Measurements from ENCODE around the gene RNU5B-1.

The RNU5B-1 gene

GRCh38 chr15:65328506-65329287, 24.2 kb downstream of the RNU5B-1 start:
- no peak for DNase-seq (ENCODE audit: low read depth)

GRCh38 chr15:65329288-65329983, 25.0 kb downstream of the RNU5B-1 start:
- no peak for DNase-seq (ENCODE audit: low read depth)

GRCh38 chr15:65329984-65330735, 25.7 kb downstream of the RNU5B-1 start:
- no peak for DNase-seq (ENCODE audit: low read depth)

GRCh38 chr15:65330934-65331645, 26.6 kb downstream of the RNU5B-1 start:
- DNase-seq (ENCODE audit: low read depth) = no peak

GRCh38 chr15:65331811-65332210, 27.3 kb downstream of the RNU5B-1 start:
- DNase-seq (ENCODE audit: low read depth) = no peak

GRCh38 chr15:65332391-65333147, 28.1 kb downstream of the RNU5B-1 start:
- DNase-seq (ENCODE audit: low read depth) = no peak

GRCh38 chr15:65333148-65333820, 28.8 kb downstream of the RNU5B-1 start:
- DNase-seq (ENCODE audit: low read depth) = no peak

GRCh38 chr15:65333856-65334255, 29.4 kb downstream of the RNU5B-1 start:
- no peak for DNase-seq (ENCODE audit: low read depth)

GRCh38 chr15:65334586-65335231, 30.2 kb downstream of the RNU5B-1 start:
- no peak for DNase-seq (ENCODE audit: low read depth)

GRCh38 chr15:65335278-65336055, 31.0 kb downstream of the RNU5B-1 start:
- no peak for DNase-seq (ENCODE audit: low read depth)

GRCh38 chr15:65336493-65337435, 32.3 kb downstream of the RNU5B-1 start:
- no peak for DNase-seq (ENCODE audit: low read depth)

GRCh38 chr15:65337436-65338070, 33.1 kb downstream of the RNU5B-1 start:
- DNase-seq (ENCODE audit: low read depth) = no peak

- DNase-seq (ENCODE audit: low read depth) = no peak
Measured at GRCh38 chr15:65338366-65338765, 33.9 kb downstream of the RNU5B-1 start.

GRCh38 chr15:65338823-65339222, 34.3 kb downstream of the RNU5B-1 start:
- DNase-seq (ENCODE audit: low read depth) = no peak

GRCh38 chr15:65339416-65339815, 34.9 kb downstream of the RNU5B-1 start:
- no peak for DNase-seq (ENCODE audit: low read depth)

- DNase-seq (ENCODE audit: low read depth) = no peak
Measured at GRCh38 chr15:65339920-65340319, 35.4 kb downstream of the RNU5B-1 start.

- no peak for DNase-seq (ENCODE audit: low read depth)
Measured at GRCh38 chr15:65342493-65342892, 38.0 kb downstream of the RNU5B-1 start.
